ENCODE measurements around the gene PXYLP1.

The PXYLP1 gene

GRCh38 chr3:141259821-141260629 lies 28.4 kb downstream of the PXYLP1 start:
- TF ChIP-seq CTCF (IDR thresholded peaks at IDR 0.05; ENCODE audit: unreplicated experiment in 3 of 3) = no peak
- Mint-ChIP-seq H3K36me3 (ENCODE audit: low read depth) (peaks cover 16% of the 10 kb centered on the region), H3K27me3 (ENCODE audit: low read depth) (no peaks in the 10 kb centered on the region), H3K9me3 (no peaks in the 10 kb centered on the region), H3K4me1 (peaks cover 34% of the 10 kb centered on the region), H3K4me3 (no peak overlapping the region), H3K27ac (peak overlapping the region; percentile 29 to 65 (median 50))

- TF ChIP-seq CTCF (IDR thresholded peaks at IDR 0.05; ENCODE audit: unreplicated experiment in 3 of 3) = no peak
- Mint-ChIP-seq H3K27ac (peak overlapping the region in 1 of 3 experiments; percentile 50), H3K9me3 (no peaks in the 10 kb centered on the region), H3K4me3 (no peak overlapping the region), H3K36me3 (ENCODE audit: low read depth) (peaks cover 16% of the 10 kb centered on the region), H3K4me1 (peaks cover 28% of the 10 kb centered on the region), H3K27me3 (ENCODE audit: low read depth) (no peaks in the 10 kb centered on the region)
These were observed 29.0 kb downstream of the PXYLP1 start for GRCh38 chr3:141260630-141260927.

- Mint-ChIP-seq H3K27ac (no peak overlapping the region), H3K36me3 (ENCODE audit: low read depth) (peaks cover 16% of the 10 kb centered on the region), H3K27me3 (ENCODE audit: low read depth) (no peaks in the 10 kb centered on the region), H3K9me3 (no peaks in the 10 kb centered on the region), H3K4me3 (no peak overlapping the region), H3K4me1 (peaks cover 17% of the 10 kb centered on the region)
- TF ChIP-seq CTCF (IDR thresholded peaks at IDR 0.05; ENCODE audit: unreplicated experiment in 3 of 3) = no peak
These were observed 30.1 kb downstream of the PXYLP1 start for GRCh38 chr3:141261472-141262307.

GRCh38 chr3:141262308-141262705 lies 30.7 kb downstream of the PXYLP1 start:
- Mint-ChIP-seq H3K27ac (no peak overlapping the region), H3K27me3 (ENCODE audit: low read depth) (no peaks in the 10 kb centered on the region), H3K4me3 (no peak overlapping the region), H3K4me1 (peaks cover 13% of the 10 kb centered on the region), H3K36me3 (ENCODE audit: low read depth) (peaks cover 16% of the 10 kb centered on the region), H3K9me3 (no peaks in the 10 kb centered on the region)
- TF ChIP-seq CTCF (IDR thresholded peaks at IDR 0.05; ENCODE audit: unreplicated experiment in 3 of 3) = no peak

- Mint-ChIP-seq H3K4me1 (no peaks in the 10 kb centered on the region), H3K4me3 (no peak overlapping the region), H3K9me3 (no peaks in the 10 kb centered on the region), H3K27me3 (ENCODE audit: low read depth) (no peaks in the 10 kb centered on the region), H3K36me3 (ENCODE audit: low read depth) (peaks cover 16% of the 10 kb centered on the region), H3K27ac (no peak overlapping the region)
- no peak for TF ChIP-seq CTCF (IDR thresholded peaks at IDR 0.05; ENCODE audit: unreplicated experiment in 3 of 3)
These were observed 34.6 kb downstream of the PXYLP1 start for GRCh38 chr3:141266186-141266585.

Measured in nephron (organoid).